HepG2 (cell line): Measurements from ENCODE around the gene CENPB. TPM values are rescaled to one million over a fixed set of nuclear protein-coding genes. Genes with fewer than 3 reads are reported as not detected.

Experiments
- CAMTA2 ChIP-seq: sonication (generic); formaldehyde crosslinking; IDR thresholded peaks from 2 replicates; pipeline ENCODE4 v1.4.0; 2020; ENCODE audit warnings: mild to moderate bottlenecking, missing genetic modification reagents, borderline replicate concordance
- EZH2 ChIP-seq: conservative IDR thresholded peaks from 2 replicates; pipeline ENCODE4 v1.6.1; 2012; ENCODE audit warnings: mild to moderate bottlenecking, low read depth, low read length, moderate library complexity
- IRF2 ChIP-seq: IDR thresholded peaks from 2 replicates; pipeline ENCODE4 v1.6.1; 2018; ENCODE audit warnings: missing genetic modification reagents, missing compliant biosample characterization
- SOX6 ChIP-seq, 2 experiments: fragments of 450-650 bp in 1 of 2; sonication (generic) in 1 of 2; formaldehyde crosslinking in 1 of 2; IDR thresholded peaks; 2 replicates each; pipeline versions ENCODE4 v1.4.0 to v1.6.1; 2017 to 2020; ENCODE audit warnings: antibody characterized with exemption in 1 of 2, mild to moderate bottlenecking in 1 of 2, missing genetic modification reagents in 1 of 2
- SP2 ChIP-seq: sonication (generic); formaldehyde crosslinking; IDR thresholded peaks from 2 replicates; pipeline ENCODE4 v1.5.1; 2020; ENCODE audit warnings: mild to moderate bottlenecking, missing genetic modification reagents
- TEAD3 ChIP-seq: optimal IDR thresholded peaks from 2 replicates; pipeline ENCODE3; 2016; ENCODE audit warnings: borderline replicate concordance
- THAP7 ChIP-seq: sonication (generic); formaldehyde crosslinking; IDR thresholded peaks from 2 replicates; pipeline ENCODE4 v1.8.1; 2023; ENCODE audit warnings: mild to moderate bottlenecking, missing genetic modification reagents
- ZBTB7B ChIP-seq: sonication (generic); formaldehyde crosslinking; IDR thresholded peaks from 2 replicates; pipeline ENCODE4 v1.4.0; 2020; ENCODE audit warnings: missing genetic modification reagents
- ZMYM3 ChIP-seq: sonication (generic); formaldehyde crosslinking; IDR thresholded peaks from 2 replicates; pipeline ENCODE4 v1.5.1; 2020; ENCODE audit warnings: mild to moderate bottlenecking, missing genetic modification reagents
- ZNF350 ChIP-seq: sonication (generic); formaldehyde crosslinking; IDR thresholded peaks from 2 replicates; pipeline ENCODE4 v1.4.0; 2020; ENCODE audit warnings: mild to moderate bottlenecking, low read depth, missing genetic modification reagents, borderline replicate concordance
- ZNF776 ChIP-seq: sonication (generic); formaldehyde crosslinking; IDR thresholded peaks from 2 replicates; pipeline ENCODE4 v1.4.0; 2020; ENCODE audit warnings: mild to moderate bottlenecking, missing genetic modification reagents
- ZXDC ChIP-seq: sonication (generic); formaldehyde crosslinking; IDR thresholded peaks from 2 replicates; pipeline ENCODE4 v1.5.0; 2020; ENCODE audit warnings: mild to moderate bottlenecking, missing genetic modification reagents
- polyA plus RNA-seq, 8 experiments: library from polyadenylated mRNA; depleted of rRNA in 3 of 8; stranded (reverse) in 7 of 8; unstranded in 1 of 8; fragments of >200 nt; fragmentation: Illumina TruSeq in 4 of 8; extraction: Trizol in 4 of 8; gene quantifications; 2 replicates each; pipeline versions ENCODE4 v1.2.1 to v1.2.3, GENCODE V29; 2011 to 2016; ENCODE audit warnings: low read depth in 4 of 8, missing spikeins in 1 of 8, mixed read lengths in 1 of 8; ENCODE audit not compliant: insufficient read depth in 1 of 8
- total RNA-seq, 5 experiments: library from RNA; depleted of rRNA; stranded (reverse); fragments of >200 nt; fragmentation: Illumina TruSeq; extraction: Trizol; gene quantifications; 2 replicates each; pipeline ENCODE4 v1.2.3, GENCODE V29; 2016; ENCODE audit warnings: low read depth in 1 of 5
- TF ChIP-seq, protein P1 (sequence below): sonication (generic); formaldehyde crosslinking; IDR thresholded peaks from 2 replicates; pipeline ENCODE4 v1.5.1; 2020; ENCODE audit warnings: missing genetic modification reagents, mild to moderate bottlenecking, borderline replicate concordance
- TF ChIP-seq, protein P2 (sequence below): sonication (generic); formaldehyde crosslinking; IDR thresholded peaks from 2 replicates; pipeline ENCODE4 v1.4.0; 2020; ENCODE audit warnings: missing genetic modification reagents
- TF ChIP-seq, protein P3 (sequence below): sonication (generic); formaldehyde crosslinking; IDR thresholded peaks from 2 replicates; pipeline ENCODE4 v1.4.0; 2020; ENCODE audit warnings: mild to moderate bottlenecking, missing genetic modification reagents, borderline replicate concordance

The CENPB gene
- total and polyA plus RNA-seq, 2 of the 13 experiments (the other 11 are each of a cell fraction or from before 2014, with no cell fraction given) = 10.4 to 54.5 TPM

DNA sequence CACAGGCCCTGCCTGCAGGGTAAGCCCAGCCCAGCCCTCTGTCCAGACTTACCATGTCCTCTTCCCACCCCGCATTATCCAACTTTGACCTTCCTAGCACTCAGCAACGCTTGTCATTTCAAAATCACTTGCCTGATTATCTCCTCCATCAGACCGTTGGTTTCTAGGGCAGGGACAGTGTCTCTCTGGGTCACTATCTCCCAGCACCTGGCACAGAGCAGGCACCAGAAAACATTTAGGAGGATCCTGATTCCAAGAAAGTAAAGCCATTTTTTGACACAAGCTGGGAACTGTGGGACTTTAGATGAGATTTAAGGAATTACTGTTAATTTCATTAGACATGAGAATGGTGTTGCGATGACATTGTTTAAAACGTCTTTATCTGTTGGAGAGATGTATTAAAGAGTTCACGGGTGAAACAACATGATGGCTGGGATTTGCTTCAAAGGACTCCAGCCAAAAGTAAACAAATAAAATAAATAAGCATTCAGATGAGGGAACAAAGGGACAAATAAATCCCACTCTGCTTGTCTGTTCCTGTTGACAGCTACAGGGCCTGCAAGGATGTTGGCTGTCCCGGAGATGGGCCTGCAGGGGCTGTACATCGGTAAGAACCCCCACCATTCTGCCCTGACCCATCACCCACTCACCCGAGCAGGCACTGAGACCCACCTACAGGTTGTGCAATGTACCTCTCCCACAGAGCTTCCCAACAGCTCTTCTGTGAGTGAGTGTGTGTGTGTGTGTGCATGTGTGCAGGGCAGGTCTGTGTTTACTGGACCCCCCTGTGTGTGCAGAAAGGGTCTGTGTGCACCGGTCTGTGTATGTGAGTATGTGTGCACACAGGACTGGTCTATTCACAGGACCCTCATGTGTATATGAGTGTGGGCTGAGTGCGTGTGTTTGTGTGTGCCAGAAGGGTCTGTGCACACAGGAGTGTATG is 48.2 kb downstream of the CENPB start (continued):
- TF ChIP-seq, protein P1, sequence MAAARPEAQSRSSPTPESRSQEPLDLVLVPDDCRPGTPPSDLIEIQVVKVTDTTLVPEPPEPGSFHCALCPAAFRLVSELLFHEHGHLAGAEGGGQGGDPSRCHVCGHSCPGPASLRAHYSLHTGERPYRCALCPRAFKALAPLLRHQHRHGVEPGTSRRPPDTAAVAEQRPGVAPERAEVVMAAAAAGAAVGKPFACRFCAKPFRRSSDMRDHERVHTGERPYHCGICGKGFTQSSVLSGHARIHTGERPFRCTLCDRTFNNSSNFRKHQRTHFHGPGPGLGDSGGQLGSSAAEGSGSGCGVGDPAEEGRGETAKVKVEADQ = no peak
- TF ChIP-seq ZXDC (CRISPR knock-in tag) = no peak
- TF ChIP-seq, protein P2, sequence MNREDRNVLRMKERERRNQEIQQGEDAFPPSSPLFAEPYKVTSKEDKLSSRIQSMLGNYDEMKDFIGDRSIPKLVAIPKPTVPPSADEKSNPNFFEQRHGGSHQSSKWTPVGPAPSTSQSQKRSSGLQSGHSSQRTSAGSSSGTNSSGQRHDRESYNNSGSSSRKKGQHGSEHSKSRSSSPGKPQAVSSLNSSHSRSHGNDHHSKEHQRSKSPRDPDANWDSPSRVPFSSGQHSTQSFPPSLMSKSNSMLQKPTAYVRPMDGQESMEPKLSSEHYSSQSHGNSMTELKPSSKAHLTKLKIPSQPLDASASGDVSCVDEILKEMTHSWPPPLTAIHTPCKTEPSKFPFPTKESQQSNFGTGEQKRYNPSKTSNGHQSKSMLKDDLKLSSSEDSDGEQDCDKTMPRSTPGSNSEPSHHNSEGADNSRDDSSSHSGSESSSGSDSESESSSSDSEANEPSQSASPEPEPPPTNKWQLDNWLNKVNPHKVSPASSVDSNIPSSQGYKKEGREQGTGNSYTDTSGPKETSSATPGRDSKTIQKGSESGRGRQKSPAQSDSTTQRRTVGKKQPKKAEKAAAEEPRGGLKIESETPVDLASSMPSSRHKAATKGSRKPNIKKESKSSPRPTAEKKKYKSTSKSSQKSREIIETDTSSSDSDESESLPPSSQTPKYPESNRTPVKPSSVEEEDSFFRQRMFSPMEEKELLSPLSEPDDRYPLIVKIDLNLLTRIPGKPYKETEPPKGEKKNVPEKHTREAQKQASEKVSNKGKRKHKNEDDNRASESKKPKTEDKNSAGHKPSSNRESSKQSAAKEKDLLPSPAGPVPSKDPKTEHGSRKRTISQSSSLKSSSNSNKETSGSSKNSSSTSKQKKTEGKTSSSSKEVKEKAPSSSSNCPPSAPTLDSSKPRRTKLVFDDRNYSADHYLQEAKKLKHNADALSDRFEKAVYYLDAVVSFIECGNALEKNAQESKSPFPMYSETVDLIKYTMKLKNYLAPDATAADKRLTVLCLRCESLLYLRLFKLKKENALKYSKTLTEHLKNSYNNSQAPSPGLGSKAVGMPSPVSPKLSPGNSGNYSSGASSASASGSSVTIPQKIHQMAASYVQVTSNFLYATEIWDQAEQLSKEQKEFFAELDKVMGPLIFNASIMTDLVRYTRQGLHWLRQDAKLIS (CRISPR knock-in tag) = no peak
- TF ChIP-seq IRF2 (CRISPR knock-in tag) = no peak
- no peak for TF ChIP-seq ZNF776 (CRISPR knock-in tag)
- TF ChIP-seq ZMYM3 (CRISPR knock-in tag) = no peak
- no peak for TF ChIP-seq EZH2
- TF ChIP-seq CAMTA2 (CRISPR knock-in tag) = no peak
- no peak for TF ChIP-seq TEAD3 (CRISPR knock-in tag)
- TF ChIP-seq SOX6 (IDR thresholded peaks at IDR 0.05) = no peak
- peak; percentile 42; the same call in 1 of the 2 replicates for TF ChIP-seq SOX6 (CRISPR knock-in tag; IDR thresholded peaks at IDR 0.05)
- TF ChIP-seq, protein P3, sequence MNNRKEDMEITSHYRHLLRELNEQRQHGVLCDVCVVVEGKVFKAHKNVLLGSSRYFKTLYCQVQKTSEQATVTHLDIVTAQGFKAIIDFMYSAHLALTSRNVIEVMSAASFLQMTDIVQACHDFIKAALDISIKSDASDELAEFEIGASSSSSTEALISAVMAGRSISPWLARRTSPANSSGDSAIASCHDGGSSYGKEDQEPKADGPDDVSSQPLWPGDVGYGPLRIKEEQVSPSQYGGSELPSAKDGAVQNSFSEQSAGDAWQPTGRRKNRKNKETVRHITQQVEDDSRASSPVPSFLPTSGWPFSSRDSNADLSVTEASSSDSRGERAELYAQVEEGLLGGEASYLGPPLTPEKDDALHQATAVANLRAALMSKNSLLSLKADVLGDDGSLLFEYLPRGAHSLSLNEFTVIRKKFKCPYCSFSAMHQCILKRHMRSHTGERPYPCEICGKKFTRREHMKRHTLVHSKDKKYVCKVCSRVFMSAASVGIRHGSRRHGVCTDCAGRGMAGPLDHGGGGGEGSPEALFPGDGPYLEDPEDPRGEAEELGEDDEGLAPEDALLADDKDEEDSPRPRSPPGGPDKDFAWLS = no peak
- TF ChIP-seq THAP7 (CRISPR knock-in tag) = no peak
- no peak for TF ChIP-seq SP2 (CRISPR knock-in tag)
- TF ChIP-seq ZNF350 (CRISPR knock-in tag) = 0 out of 2 replicates have a peak, but pooled peaks have one; percentile 23
- TF ChIP-seq ZBTB7B (CRISPR knock-in tag) = 0 out of 2 replicates have a peak, but pooled peaks have one; percentile 22
